UCSD-AML1 (cell line): ENCODE measurements around the gene LGR6.
"Not testable (repeated sequence)": the region's sequence is repeated elsewhere in the genome, so short reads cannot be mapped to it uniquely, and the experiment has no call there.

Source experiments
- DNase-seq: peaks from one replicate; lab custom pipeline; 2025; ENCODE audit not compliant: unreplicated experiment; lab: John Stamatoyannopoulos, UW

The LGR6 gene, protein sequence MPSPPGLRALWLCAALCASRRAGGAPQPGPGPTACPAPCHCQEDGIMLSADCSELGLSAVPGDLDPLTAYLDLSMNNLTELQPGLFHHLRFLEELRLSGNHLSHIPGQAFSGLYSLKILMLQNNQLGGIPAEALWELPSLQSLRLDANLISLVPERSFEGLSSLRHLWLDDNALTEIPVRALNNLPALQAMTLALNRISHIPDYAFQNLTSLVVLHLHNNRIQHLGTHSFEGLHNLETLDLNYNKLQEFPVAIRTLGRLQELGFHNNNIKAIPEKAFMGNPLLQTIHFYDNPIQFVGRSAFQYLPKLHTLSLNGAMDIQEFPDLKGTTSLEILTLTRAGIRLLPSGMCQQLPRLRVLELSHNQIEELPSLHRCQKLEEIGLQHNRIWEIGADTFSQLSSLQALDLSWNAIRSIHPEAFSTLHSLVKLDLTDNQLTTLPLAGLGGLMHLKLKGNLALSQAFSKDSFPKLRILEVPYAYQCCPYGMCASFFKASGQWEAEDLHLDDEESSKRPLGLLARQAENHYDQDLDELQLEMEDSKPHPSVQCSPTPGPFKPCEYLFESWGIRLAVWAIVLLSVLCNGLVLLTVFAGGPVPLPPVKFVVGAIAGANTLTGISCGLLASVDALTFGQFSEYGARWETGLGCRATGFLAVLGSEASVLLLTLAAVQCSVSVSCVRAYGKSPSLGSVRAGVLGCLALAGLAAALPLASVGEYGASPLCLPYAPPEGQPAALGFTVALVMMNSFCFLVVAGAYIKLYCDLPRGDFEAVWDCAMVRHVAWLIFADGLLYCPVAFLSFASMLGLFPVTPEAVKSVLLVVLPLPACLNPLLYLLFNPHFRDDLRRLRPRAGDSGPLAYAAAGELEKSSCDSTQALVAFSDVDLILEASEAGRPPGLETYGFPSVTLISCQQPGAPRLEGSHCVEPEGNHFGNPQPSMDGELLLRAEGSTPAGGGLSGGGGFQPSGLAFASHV

DNA sequence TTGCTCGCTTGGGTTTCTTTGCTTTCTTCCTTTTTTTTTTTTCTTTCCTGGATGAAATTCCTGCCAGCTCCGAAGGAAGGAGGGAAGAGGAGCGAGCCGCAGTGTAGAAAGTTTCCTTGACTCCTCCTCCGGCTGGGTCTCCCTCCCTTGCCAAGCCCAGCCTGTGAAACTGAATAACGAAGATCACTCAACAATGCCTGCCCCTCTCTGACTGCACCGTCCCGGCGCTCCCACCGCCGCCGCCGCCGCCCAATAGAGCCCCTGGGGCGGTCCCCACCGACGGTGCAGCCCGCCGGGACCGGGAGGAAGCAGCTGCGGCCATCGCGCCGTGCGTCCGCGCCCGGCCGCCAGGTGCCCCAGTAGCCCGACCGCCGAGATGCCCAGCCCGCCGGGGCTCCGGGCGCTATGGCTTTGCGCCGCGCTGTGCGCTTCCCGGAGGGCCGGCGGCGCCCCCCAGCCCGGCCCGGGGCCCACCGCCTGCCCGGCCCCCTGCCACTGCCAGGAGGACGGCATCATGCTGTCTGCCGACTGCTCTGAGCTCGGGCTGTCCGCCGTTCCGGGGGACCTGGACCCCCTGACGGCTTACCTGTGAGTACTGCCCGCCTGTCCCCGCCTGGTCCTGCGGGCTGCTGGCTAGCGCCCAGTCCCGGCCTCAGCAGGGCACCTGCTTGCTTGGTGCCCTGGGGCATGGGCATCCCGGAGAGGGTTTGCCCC is at the start of gene LGR6:
Gene LGR6, plus strand, starts transcription at position 186 of the 714 bp plus-strand sequence. Its CDS starts 191 bp downstream, at position 377.
- DNase-seq: no peak

DNA sequence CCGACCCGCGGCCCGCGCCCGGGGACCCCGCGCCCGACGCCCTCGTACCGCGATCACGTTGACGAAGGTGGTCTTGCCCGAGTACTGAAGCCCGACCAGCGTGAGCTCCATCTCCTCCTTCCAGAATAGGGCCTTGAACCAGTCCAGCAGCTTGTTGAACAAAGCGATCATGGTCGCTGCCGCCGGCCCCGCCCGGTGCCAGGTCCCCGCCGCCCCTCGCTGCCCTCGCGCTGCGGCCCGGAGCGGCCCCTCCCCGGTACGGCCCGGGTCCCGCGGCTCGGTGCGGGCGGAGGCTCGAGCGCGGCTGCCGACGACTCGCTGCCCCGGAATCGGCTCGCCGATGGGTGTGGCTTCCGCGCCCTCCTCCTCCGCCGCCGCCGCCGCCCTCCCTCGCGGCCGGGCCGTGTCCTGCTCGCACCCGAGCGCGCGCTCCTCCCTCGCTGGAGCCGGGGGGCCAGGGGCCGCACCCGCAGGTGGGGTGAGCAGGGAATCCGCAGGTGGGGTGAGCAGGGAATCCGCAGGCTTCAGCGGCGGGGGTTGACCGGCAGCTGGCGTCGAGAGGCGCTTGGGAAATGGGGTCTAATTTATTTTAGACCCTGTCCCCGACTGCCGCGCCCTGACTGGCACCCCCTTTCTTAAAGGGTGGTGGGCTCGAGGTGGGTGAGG is 49.1 kb upstream of the LGR6 start, which contains the start of gene ARL8A:
Gene ARL8A, minus strand, starts transcription at position 336 of the 666 bp plus-strand sequence. Its CDS starts 165 bp downstream, at position 171.
- peak; percentile 63 for DNase-seq

DNA sequence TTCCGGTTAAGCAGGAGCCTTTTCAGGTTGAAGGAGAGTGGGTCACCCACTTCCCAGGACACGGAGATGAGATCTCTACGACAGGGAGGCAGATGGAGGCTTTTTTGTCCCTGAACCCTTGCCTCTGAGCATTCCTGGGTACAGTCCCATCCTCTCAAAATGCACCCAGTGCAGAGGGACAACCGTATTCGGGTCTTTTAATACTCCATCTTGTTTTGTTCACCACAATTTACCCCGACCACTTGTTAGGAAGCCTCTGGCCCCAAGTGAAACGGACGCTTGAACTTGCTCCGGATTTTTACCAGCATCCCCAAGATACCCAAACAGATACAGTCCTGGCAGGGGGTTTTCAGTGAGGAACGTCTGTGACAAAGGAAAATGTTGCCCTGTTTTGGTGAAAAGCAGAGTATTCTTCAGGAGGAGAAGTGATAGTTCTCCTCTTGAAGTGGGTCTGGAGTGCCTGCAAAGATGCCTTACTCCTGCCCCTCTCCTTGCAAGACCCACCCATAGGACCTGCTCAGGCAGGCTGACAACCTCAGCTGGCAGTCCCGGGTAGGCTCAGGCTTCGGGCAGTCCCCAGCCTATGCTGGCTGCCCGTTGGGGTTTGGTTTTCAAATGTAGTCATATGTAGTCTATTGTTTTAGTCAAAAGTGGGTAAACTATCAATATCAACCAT is 48.4 kb upstream of the LGR6 start:
- DNase-seq: peak; percentile 43

DNA sequence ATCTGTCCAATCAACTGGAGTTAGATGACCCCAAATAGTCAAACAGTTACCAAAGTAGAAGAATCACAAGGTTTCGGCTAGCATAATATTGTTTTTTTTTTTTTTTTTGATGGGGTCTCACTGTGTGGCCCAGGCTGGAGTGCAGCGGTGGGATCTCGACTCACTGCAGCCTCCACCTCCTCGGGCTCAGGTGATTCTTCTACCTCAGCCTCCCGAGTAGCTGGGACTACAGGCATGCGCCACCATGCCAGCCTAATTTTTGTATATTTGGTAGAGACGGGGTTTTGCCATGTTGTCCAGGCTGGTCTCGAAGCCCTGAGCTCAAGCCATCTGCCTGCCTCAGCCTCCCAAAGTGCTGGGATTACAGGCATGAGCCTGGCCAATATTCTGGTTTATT is 47.9 kb upstream of the LGR6 start:
- not testable (repeated sequence) for DNase-seq

DNA sequence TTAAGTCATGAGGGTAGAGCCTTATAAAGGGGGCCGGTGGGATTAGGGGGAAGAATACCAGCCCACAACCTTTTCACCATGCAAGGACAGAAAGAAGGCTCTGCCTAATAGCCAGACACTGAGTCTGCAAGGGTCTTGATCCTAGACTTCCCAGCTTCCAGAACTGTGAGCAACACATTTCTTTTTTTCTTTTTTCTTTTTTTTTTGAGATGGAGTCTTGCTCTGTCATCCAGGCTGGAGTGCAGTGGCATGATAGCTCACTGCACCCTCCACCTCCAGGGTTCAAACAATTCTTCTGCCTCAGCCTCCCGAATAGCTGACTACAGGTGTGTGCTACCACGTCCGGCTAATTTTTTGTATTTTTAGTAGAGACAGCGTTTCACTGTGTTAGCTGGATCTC is 47.3 kb upstream of the LGR6 start:
- no peak for DNase-seq

DNA sequence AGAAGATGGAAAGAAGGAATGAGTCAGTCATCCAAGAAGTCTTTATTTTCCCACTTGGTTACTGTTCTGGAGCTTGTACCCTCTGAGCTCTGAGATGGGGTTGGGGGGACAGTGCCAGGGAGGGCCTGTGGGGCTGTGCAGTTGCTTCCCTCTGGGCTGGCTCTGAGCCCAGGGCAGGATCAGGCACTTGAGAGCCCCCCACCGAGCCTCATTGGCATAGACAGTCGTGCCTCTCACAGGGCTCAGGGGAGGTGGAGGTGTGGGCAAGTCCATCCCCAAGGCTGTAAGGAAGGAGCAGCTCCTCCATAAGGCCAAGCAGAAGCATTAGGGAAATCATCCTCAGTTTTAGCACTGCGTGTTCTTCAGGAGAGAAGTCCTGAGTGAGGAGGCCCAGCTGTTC is 46.6 kb upstream of the LGR6 start:
- DNase-seq: no peak

DNA sequence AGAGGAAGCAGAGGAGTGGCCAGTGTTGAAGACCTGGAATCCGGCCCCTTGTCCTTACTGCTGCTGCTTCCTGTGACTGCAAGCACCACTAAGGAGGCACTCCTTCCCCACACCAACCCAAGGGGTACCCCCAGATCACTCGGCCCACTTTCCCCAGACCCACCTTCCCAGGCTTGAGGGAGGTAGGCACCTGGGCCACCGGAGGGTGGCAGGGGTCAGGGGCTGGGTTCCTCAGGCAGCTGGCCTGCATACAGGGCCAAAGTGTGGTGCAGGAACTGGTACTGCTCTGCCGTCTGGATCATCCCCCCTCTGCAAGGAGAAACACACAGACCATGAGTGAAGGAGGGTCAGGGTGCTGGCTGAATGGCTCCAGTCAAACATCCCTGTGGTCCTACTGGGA is 45.2 kb upstream of the LGR6 start:
- DNase-seq: no peak

DNA sequence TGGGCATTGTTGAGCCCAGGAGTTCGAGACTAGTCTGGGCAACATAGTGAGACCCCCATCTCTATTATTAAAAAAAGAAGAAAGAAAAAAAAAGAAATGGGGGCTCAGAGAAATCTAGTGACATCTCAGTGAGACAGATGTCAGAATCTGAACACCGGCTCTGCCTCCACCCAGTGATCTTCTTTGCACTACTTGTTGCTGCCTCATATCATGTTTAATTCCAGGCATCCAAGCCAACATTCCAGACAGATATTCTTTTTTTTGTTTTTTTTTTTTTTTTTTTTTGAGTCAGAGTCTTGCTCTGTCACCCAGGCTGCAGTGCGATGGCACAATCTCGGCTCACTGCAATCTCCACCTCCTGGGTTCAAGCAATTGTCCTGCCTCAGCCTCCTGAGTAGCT is 44.0 kb upstream of the LGR6 start:
- DNase-seq: no peak

DNA sequence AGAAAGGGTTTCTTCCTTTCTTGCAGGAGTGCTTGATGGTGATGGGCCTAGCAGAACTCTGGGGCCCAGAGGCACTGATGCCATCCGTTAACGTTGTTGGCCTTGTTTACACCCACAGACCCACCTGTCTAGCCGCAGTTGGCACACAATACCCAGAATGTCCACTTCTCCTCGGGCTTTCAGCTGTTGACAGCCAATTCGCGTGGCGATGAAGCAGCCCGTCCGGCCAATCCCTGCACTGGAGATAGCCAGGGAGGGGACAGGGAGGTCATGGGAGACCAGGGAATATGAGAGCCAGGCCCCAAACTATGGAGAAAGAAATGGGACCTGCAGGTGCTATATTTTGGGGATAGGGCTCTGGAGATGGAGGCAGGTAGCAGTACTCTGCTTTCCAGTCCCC is 43.4 kb upstream of the LGR6 start:
- no peak for DNase-seq

DNA sequence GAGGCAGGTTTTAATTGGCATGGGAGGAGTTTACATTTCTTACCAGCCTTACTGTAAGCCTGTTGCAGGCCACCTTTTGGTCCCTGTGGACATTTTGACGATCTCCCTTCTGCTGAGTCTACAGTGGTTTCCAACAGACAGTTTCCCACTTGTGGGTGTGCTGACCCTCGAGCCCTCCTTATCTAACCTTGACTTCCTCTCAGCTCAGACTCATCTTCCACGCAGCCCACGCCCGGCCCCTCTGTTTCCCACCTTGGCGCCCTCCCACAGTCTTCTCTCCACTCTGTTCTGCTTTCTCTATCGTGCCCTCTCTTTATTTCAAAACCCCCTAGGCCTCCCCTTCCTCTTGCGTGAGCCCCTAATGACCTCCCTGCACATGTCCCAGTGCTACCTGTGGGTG is 43.0 kb upstream of the LGR6 start:
- no peak for DNase-seq

DNA sequence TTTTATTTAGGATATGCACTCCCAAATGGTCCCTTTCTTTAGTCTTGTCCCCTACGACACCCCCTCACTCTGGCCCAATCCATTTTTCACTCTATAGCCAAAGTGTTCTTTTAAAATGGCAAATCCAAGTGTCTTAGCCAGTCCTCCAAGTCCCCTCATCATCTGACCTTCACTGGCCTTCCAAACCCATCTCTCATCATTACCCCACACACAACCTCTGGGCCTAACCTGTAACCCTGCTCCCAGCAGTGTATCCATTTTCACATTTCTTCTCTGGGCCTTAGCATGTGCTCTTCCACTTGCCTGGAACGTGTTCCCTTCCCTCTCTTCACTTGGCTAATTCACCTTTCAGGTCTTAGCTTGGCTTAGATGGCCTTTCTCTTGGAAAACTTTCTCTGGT is 42.6 kb upstream of the LGR6 start:
- DNase-seq: no peak

DNA sequence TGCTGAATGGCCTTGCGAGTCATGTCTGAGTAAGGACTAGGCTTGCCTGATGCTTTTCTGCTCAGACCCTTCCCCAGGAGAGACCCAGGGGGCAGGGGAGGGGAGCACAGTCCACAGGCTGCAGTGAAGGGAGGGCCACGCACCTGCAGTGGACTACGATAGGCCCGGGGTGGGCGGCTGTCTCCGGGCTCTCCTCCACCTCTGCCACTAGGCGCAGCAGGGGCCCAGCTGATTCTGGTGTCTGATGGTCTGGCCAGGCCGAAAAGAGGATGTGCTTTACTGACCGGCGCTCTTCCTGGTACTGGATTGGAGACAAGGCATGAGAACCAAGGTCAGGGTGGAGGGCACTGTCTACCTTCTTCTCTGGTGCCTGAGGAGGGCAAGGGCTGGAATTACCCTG is 41.2 kb upstream of the LGR6 start:
- DNase-seq: no peak

DNA sequence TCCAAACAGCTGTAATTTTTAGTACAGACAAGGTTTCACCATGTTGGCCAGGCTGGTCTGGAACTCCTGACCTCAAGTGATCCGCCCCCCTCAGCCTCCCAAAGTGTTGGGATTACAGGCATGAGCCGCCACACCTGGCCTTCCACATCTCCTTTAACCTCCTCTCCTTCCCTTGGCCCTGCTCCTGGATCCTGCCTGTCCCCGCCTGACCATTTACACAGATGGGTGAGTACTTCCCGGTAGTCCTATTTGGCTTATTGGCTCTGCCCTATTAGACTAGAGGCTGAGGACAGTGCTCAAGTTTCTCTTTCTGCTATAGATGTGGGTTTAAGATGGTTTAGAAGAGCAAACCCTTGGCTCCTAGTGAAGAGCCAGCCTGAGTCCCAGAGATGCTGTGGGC is 40.3 kb upstream of the LGR6 start:
- no peak for DNase-seq

DNA sequence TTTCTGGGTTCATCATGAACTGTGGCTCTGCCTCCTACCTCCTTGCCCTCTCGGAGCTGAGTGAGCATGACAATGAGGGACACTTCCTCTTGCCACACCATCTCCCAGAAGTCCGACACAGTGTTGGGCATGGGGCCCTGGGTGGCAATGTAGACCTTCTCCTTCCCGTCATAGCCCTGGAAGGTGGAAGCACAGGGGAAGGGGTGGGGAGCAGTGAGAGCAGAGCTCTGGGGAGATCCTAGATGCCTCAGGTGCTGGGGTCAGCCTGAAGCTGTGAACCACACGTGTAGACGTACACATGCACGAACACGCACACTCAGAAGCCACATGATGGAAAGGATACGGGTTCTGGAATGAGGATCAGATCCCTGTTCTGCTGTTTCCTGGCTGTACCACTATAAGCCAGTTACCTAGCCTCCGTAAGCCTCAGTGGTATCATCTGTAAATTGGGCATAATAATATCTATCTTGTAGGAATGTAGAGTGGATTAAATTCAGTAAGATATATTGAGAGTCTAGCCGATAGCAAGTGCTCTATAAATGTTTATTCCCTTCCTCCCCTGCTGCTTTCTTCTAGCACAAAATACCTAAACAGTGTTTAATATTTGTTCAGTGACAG is 39.3 kb upstream of the LGR6 start:
- no peak for DNase-seq

DNA sequence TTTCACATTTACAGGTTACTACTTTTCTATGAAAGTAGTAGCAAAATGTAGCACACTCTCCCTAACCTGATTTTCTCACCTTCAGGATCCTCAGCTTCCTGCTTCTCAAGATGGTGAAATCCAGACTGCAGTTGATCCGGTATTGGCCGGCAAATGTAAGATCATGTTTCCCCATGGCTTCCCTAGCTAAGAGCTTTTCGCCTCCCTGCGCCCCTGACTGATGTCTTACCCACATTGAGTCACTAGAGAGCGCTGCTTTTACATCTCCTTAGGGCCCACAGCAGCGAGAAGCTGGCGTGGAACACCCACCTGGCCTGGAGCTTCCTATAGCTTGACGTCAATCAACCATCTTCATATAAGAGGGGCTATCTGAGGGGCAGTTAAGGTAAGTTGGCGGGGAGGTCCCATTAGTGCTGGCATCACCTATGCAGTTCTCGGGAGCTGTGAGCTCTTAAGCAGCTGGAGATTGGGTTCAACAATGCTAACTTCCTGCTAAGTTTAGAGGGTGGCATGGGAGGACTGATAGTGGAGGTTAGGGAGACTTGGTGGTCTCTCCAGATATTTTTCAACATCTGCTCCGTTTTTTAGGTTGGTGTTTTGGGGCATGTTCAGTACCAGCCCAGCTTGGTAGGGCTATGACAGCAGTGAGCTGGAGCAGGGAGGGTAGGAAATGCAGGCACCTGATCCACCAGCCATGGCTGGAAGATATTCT is 38.7 kb upstream of the LGR6 start:
- DNase-seq: peak; percentile 38

DNA sequence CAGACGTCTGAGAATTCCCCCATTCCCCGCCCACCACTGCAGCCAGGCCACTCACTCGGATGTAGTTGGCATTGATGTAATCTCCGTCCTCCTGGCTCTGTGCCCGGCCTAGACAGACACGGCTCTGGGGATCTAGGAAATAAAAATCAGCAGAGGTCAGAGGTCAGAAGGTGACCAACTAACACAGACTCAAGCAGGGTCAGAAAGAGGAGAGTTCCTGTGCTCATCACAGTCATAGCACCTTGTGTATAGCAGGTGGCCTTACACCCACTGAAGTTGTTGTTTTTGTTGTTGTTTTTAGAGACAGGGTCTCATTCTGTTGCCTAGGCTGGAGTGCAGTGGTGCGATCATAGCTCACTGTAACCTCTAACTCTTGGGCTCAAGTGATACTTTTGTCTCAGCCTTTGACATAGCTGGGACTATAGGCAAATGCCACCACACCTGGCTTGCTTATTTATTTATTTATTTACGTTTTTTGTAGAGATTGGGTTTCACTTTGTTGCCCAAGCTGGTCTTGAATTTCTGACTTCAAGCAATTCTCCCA is 38.0 kb upstream of the LGR6 start:
- no peak for DNase-seq

DNA sequence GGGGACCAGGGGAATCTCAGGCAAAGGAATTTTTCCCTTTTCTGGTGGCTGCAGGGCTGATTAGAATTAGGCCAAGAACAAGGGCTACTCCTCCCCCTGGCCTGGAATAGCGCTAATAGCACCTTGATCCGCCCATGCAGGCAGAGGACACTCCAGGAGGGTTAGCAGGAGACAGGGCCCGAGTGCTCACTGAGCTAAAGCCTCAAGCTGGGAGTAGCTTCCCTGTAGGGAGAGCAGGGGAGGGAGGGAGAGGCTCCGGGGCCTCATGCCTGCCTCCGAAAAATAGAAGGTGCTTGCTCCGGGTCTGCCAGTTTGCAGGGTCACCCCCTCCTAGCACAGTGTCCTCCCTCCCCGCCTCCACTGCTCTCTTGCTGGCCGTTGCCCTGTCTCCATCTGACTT is 37.0 kb upstream of the LGR6 start:
- DNase-seq: no peak

DNA sequence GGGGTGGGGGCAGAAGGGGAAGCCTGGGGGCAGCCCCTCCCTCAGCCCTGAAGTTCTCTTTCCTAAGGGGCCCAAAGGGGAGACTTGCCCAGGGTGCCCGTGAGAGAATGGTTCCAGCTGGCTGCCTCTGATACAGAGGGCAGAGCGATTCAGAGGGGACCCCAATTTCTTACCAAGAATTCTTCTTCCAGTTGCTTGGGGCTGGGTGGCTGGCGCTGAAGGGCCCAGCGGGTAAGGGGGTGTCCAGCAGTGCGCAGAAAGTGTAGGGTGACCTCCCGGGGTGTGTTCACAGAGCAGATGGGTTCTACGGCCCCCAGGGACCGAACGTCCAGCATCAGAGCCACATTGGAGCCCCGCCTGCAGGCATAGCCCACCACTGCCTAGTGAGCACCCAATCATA is 35.7 kb upstream of the LGR6 start:
- DNase-seq: no peak
